CD4-positive, CD25-positive, alpha-beta regulatory T cell (primary cell): ENCODE data around the gene TDP1. TPM values are rescaled to one million over a fixed set of nuclear protein-coding genes. Genes with fewer than 3 reads are reported as not detected.

Experiments used
- ATAC-seq, 2 donors: fragments of 150-1000 bp; cut with Tn5 transposase; one replicate each; pipeline ENCODE4 v1.10.0; 2021; ENCODE audit warnings: low read depth in 2 of 2, moderate number of reproducible peaks in 2 of 2, moderate library complexity in 1 of 2
- DNase-seq, 3 donors: peaks; one replicate each; pipeline versions ENCODE4 v3.0.0 to v3.0.0-alpha.2; 2012 to 2022; ENCODE audit warnings: mixed read lengths in 1 of 3
- H3K27ac ChIP-seq: one replicate; pipeline ENCODE4 v1.7.0; 2013; ENCODE audit warnings: mild to moderate bottlenecking, low read length; ENCODE audit not compliant: insufficient read depth, poor library complexity, severe bottlenecking
- H3K27me3 ChIP-seq: one replicate; pipeline ENCODE4 v1.7.0; 2013; ENCODE audit warnings: low read length; ENCODE audit not compliant: control insufficient read depth, insufficient read depth
- H3K36me3 ChIP-seq: one replicate; pipeline ENCODE4 v1.7.0; 2013; ENCODE audit warnings: mild to moderate bottlenecking, low read length, moderate library complexity; ENCODE audit not compliant: control insufficient read depth, insufficient read depth
- H3K4me1 ChIP-seq: 2 replicates; pipeline ENCODE4 v1.7.0; 2013; ENCODE audit warnings: mild to moderate bottlenecking, low read length; ENCODE audit not compliant: insufficient read depth, control insufficient read depth, poor library complexity, severe bottlenecking
- H3K4me3 ChIP-seq: one replicate; pipeline ENCODE4 v1.7.0; 2013; ENCODE audit warnings: low read depth, mild to moderate bottlenecking, low read length, moderate library complexity
- H3K9me3 ChIP-seq, 2 experiments: 1 replicate in 1 of 2; 2 replicates in 1 of 2; pipeline ENCODE4 v1.7.0; 2013; ENCODE audit warnings: low read length in 2 of 2, mild to moderate bottlenecking in 1 of 2, moderate library complexity in 1 of 2; ENCODE audit not compliant: control insufficient read depth in 2 of 2
- H3K27ac Mint-ChIP-seq, 3 donors: one replicate each; pipeline ENCODE4 v1.8.0; 2020 to 2022; ENCODE audit warnings: mild to moderate bottlenecking in 3 of 3, mixed read lengths in 3 of 3, moderate library complexity in 2 of 3
- H3K27me3 Mint-ChIP-seq: one replicate; pipeline ENCODE4 v1.8.0; 2022; ENCODE audit warnings: mild to moderate bottlenecking, mixed read lengths
- H3K36me3 Mint-ChIP-seq: one replicate; pipeline ENCODE4 v1.8.0; 2020; ENCODE audit warnings: mixed read lengths
- H3K4me1 Mint-ChIP-seq, 4 donors: one replicate each; pipeline ENCODE4 v1.8.0; 2020 to 2022; ENCODE audit warnings: mixed read lengths in 4 of 4, mild to moderate bottlenecking in 1 of 4
- H3K4me3 Mint-ChIP-seq, 4 donors: one replicate each; pipeline ENCODE4 v1.8.0; 2020 to 2022; ENCODE audit warnings: mild to moderate bottlenecking in 4 of 4, mixed read lengths in 4 of 4, moderate library complexity in 3 of 4
- H3K9me3 Mint-ChIP-seq, 7 donors: one replicate each; pipeline ENCODE4 v1.8.0; 2020 to 2022; ENCODE audit warnings: mixed read lengths in 7 of 7, mild to moderate bottlenecking in 3 of 7, moderate library complexity in 2 of 7
- polyA plus RNA-seq, 4 donors: library from polyadenylated mRNA; unstranded; fragments of 300-500 nt; fragmentation: Illumina TruSeq; gene quantifications; one replicate each; pipeline ENCODE4 v1.2.3, GENCODE V29; 2021
- total RNA-seq: library from RNA; stranded (reverse); gene quantifications from one replicate; pipeline ENCODE4 v1.2.3, GENCODE V29; 2022

The TDP1 gene
- total RNA-seq (59.4 TPM), polyA plus RNA-seq (10 to 100 TPM; 36.3 to 45.0 (median 43.6) TPM)

- Mint-ChIP-seq H3K27ac (peak within 1 kb of the TSS; percentile 96 to 99 (median 97)), H3K36me3 (peaks cover 13% of the 10 kb centered on the region), H3K4me1 (peaks cover 27 to 67% (median 50%) of the 10 kb centered on the region in 4 donors), H3K4me3 (peak within 1 kb of the TSS; percentile 92 to 97 (median 96)), H3K27me3 (no peaks in the 10 kb centered on the region), H3K9me3 (no peaks in the 10 kb centered on the region)
- DNase-seq = peak; percentile 97 to 98 (median 97)
- peak; percentile 62 to 64 for ATAC-seq
- Histone ChIP-seq H3K27ac (peak within 1 kb of the TSS; percentile 99), H3K4me1 (peaks cover 60% of the 10 kb centered on the region), H3K4me3 (peak within 1 kb of the TSS; percentile 99), H3K27me3 (no peaks in the 10 kb centered on the region), H3K9me3 (no peaks in the 10 kb centered on the region), H3K36me3 (peaks cover 7% of the 10 kb centered on the region)
Observed at GRCh38 chr14:89955745-89956660, at the start of gene TDP1. TSS of gene TDP1 (plus strand) at chr14:89955927. CDS start at chr14:89963115, 7,188 bp downstream.

- DNase-seq (no peak), ATAC-seq (no peak)
- no peak overlapping the region for H3K27ac ChIP-seq
- H3K4me3 Mint-ChIP-seq = no peak overlapping the region
- H3K9me3 Mint-ChIP-seq = peaks cover 0 to 3% (median 0%) of the 10 kb centered on the region in 7 donors
- H3K27ac Mint-ChIP-seq = no peak overlapping the region
- peaks cover 18 to 40% (median 27%) of the 10 kb centered on the region in 4 donors for H3K4me1 Mint-ChIP-seq
- H3K27me3 ChIP-seq = no peaks in the 10 kb centered on the region
- H3K4me3 ChIP-seq = no peak overlapping the region
- no peaks in the 10 kb centered on the region for H3K9me3 ChIP-seq
- H3K36me3 Mint-ChIP-seq = peaks cover 5% of the 10 kb centered on the region
- H3K27me3 Mint-ChIP-seq = peaks cover 17% of the 10 kb centered on the region
- peaks cover 10% of the 10 kb centered on the region for H3K4me1 ChIP-seq
- H3K36me3 ChIP-seq = no peaks in the 10 kb centered on the region
Observed at GRCh38 chr14:89906000-89906399, 49.7 kb upstream of the TDP1 start.

- Histone ChIP-seq H3K4me1 (peaks cover 10% of the 10 kb centered on the region), H3K9me3 (no peaks in the 10 kb centered on the region), H3K4me3 (no peak overlapping the region), H3K27me3 (no peaks in the 10 kb centered on the region), H3K27ac (no peak overlapping the region), H3K36me3 (no peaks in the 10 kb centered on the region)
- ATAC-seq = no peak
- H3K4me3 Mint-ChIP-seq = no peak overlapping the region
- DNase-seq = no peak
- peaks cover 10 to 31% (median 23%) of the 10 kb centered on the region in 4 donors for H3K4me1 Mint-ChIP-seq
- no peak overlapping the region for H3K27ac Mint-ChIP-seq
- H3K36me3 Mint-ChIP-seq = peaks cover 5% of the 10 kb centered on the region
- peaks cover 0 to 3% (median 0%) of the 10 kb centered on the region in 7 donors for H3K9me3 Mint-ChIP-seq
- peaks cover 17% of the 10 kb centered on the region for H3K27me3 Mint-ChIP-seq
Observed at GRCh38 chr14:89907655-89908054, 48.1 kb upstream of the TDP1 start.

GRCh38 chr14:89908712-89909450 lies 46.8 kb upstream of the TDP1 start:
- no peaks in the 10 kb centered on the region for H3K9me3 Mint-ChIP-seq
- peaks cover 12% of the 10 kb centered on the region for H3K27me3 Mint-ChIP-seq
- no peak overlapping the region for H3K27ac Mint-ChIP-seq

GRCh38 chr14:89909586-89909985 lies 46.1 kb upstream of the TDP1 start:
- Histone ChIP-seq H3K27me3 (no peaks in the 10 kb centered on the region), H3K36me3 (no peaks in the 10 kb centered on the region), H3K27ac (no peak overlapping the region), H3K9me3 (no peaks in the 10 kb centered on the region), H3K4me3 (no peak overlapping the region), H3K4me1 (no peaks in the 10 kb centered on the region)
- Mint-ChIP-seq H3K4me3 (no peak overlapping the region), H3K9me3 (no peaks in the 10 kb centered on the region), H3K27ac (no peak overlapping the region), H3K36me3 (peaks cover 5% of the 10 kb centered on the region), H3K4me1 (peaks cover 0 to 13% (median 5%) of the 10 kb centered on the region in 4 donors), H3K27me3 (peaks cover 8% of the 10 kb centered on the region)
- no peak for DNase-seq
- no peak for ATAC-seq

More at GRCh38 chr14:89908712-89909450, 46.8 kb upstream of the TDP1 start:
- DNase-seq = no peak
- no peaks in the 10 kb centered on the region for H3K27me3 ChIP-seq
- H3K36me3 ChIP-seq = no peaks in the 10 kb centered on the region
- Mint-ChIP-seq H3K36me3 (peaks cover 5% of the 10 kb centered on the region), H3K4me3 (no peak overlapping the region), H3K4me1 (peaks cover 0 to 19% (median 12%) of the 10 kb centered on the region in 4 donors)
- peaks cover 2% of the 10 kb centered on the region for H3K4me1 ChIP-seq
- H3K27ac ChIP-seq = no peak overlapping the region
- H3K4me3 ChIP-seq = no peak overlapping the region
- ATAC-seq = no peak
- no peaks in the 10 kb centered on the region for H3K9me3 ChIP-seq

GRCh38 chr14:89910691-89911009 lies 45.1 kb upstream of the TDP1 start:
- peaks cover 0 to 9% (median 4%) of the 10 kb centered on the region in 4 donors for H3K4me1 Mint-ChIP-seq
- DNase-seq = no peak
- H3K4me3 Mint-ChIP-seq = no peak overlapping the region
- no peaks in the 10 kb centered on the region for H3K9me3 Mint-ChIP-seq
- no peaks in the 10 kb centered on the region for H3K36me3 ChIP-seq
- no peak overlapping the region for H3K27ac ChIP-seq
- H3K36me3 Mint-ChIP-seq = peaks cover 5% of the 10 kb centered on the region
- H3K9me3 ChIP-seq = no peaks in the 10 kb centered on the region
- no peaks in the 10 kb centered on the region for H3K27me3 ChIP-seq
- peaks cover 9% of the 10 kb centered on the region for H3K27me3 Mint-ChIP-seq
- no peak overlapping the region for H3K4me3 ChIP-seq
- no peaks in the 10 kb centered on the region for H3K4me1 ChIP-seq
- ATAC-seq = no peak
- H3K27ac Mint-ChIP-seq = no peak overlapping the region

GRCh38 chr14:89911010-89911919 lies 44.5 kb upstream of the TDP1 start:
- peaks cover 11% of the 10 kb centered on the region for H3K27me3 Mint-ChIP-seq
- no peak for DNase-seq
- no peak for ATAC-seq
- peaks cover 0 to 7% (median 4%) of the 10 kb centered on the region in 4 donors for H3K4me1 Mint-ChIP-seq
- no peak overlapping the region for H3K4me3 ChIP-seq
- H3K27ac ChIP-seq = no peak overlapping the region
- no peaks in the 10 kb centered on the region for H3K9me3 ChIP-seq
- H3K4me3 Mint-ChIP-seq = no peak overlapping the region
- no peaks in the 10 kb centered on the region for H3K27me3 ChIP-seq
- no peaks in the 10 kb centered on the region for H3K4me1 ChIP-seq
- no peak overlapping the region for H3K27ac Mint-ChIP-seq
- H3K9me3 Mint-ChIP-seq = no peaks in the 10 kb centered on the region
- H3K36me3 ChIP-seq = no peaks in the 10 kb centered on the region
- peaks cover 5% of the 10 kb centered on the region for H3K36me3 Mint-ChIP-seq
